ENCODE data around the gene PLCB3.

PLCB3 gene

GRCh38 chr11:64253043-64253442, 1.7 kb downstream of the PLCB3 start:
- Mint-ChIP-seq H3K36me3 (peaks cover 4% of the 10 kb centered on the region), H3K27me3 (peaks cover 18% of the 10 kb centered on the region), H3K4me1 (peaks cover 27% of the 10 kb centered on the region), H3K27ac (no peak overlapping the region), H3K4me3 (peak overlapping the region; percentile 85), H3K9me3 (no peaks in the 10 kb centered on the region)
- no peak for DNase-seq
- CTCF ChIA-PET: interaction anchor here (3.5 kb wide), 1 partner anchor 47 kb away, joined by 31 read pairs; the partner anchor contains the start of gene FERMT3

GRCh38 chr11:64253481-64253880, 2.2 kb downstream of the PLCB3 start:
- peak overlapping the region; percentile 85 for H3K4me3 Mint-ChIP-seq
- H3K4me1 Mint-ChIP-seq: peaks cover 26% of the 10 kb centered on the region
- no peak overlapping the region for H3K27ac Mint-ChIP-seq
- H3K27me3 Mint-ChIP-seq: peaks cover 18% of the 10 kb centered on the region
- no peaks in the 10 kb centered on the region for H3K9me3 Mint-ChIP-seq
- H3K36me3 Mint-ChIP-seq: peaks cover 4% of the 10 kb centered on the region
- DNase-seq: no peak
- CTCF ChIA-PET: no interaction called here

- Mint-ChIP-seq H3K27me3 (peaks cover 18% of the 10 kb centered on the region), H3K36me3 (peaks cover 6% of the 10 kb centered on the region), H3K27ac (no peak overlapping the region), H3K4me3 (no peak overlapping the region), H3K4me1 (peaks cover 27% of the 10 kb centered on the region), H3K9me3 (no peaks in the 10 kb centered on the region)
- no peak for DNase-seq
- CTCF ChIA-PET: no interaction called here
These were observed 3.0 kb downstream of the PLCB3 start for GRCh38 chr11:64254326-64254725.

GRCh38 chr11:64255135-64256128, 4.1 kb downstream of the PLCB3 start:
- no peak for DNase-seq
- H3K4me1 Mint-ChIP-seq: peaks cover 29% of the 10 kb centered on the region
- CTCF ChIA-PET: interaction anchor here (1.0 to 1.2 kb wide), 2 partner anchors 10 to 49 kb away, joined by 4 read pairs; no protein-coding TSS in a partner anchor
- H3K9me3 Mint-ChIP-seq: no peaks in the 10 kb centered on the region
- H3K27me3 Mint-ChIP-seq: peaks cover 15% of the 10 kb centered on the region
- H3K4me3 Mint-ChIP-seq: no peak overlapping the region
- peaks cover 10% of the 10 kb centered on the region for H3K36me3 Mint-ChIP-seq
- no peak overlapping the region for H3K27ac Mint-ChIP-seq

DNA sequence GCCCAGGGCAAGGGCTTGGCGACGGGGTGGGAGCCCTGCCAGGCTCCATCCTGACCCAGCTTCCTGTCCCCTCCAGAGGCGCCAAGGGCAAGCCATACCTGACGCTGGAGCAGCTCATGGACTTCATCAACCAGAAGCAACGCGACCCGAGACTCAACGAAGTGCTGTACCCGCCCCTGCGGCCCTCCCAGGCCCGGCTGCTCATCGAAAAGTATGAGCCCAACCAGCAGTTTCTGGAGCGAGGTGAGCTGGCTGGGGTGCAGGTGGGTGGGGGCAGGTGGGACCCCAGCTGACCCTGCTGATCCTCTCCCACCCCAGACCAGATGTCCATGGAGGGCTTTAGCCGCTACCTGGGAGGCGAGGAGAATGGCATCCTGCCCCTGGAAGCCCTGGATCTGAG, 5.0 kb downstream of the PLCB3 start:
- Mint-ChIP-seq H3K4me1 (peaks cover 24% of the 10 kb centered on the region), H3K4me3 (no peak overlapping the region), H3K27me3 (peaks cover 8% of the 10 kb centered on the region), H3K27ac (no peak overlapping the region), H3K9me3 (no peaks in the 10 kb centered on the region), H3K36me3 (peaks cover 10% of the 10 kb centered on the region)
- DNase-seq: no peak
- CTCF ChIA-PET: interaction anchor here (1.0 to 1.2 kb wide), 2 partner anchors 11 to 48 kb away, joined by 4 read pairs; no protein-coding TSS in a partner anchor

GRCh38 chr11:64258356-64258755, 7.0 kb downstream of the PLCB3 start:
- Mint-ChIP-seq H3K27me3 (no peaks in the 10 kb centered on the region), H3K9me3 (no peaks in the 10 kb centered on the region), H3K27ac (no peak overlapping the region), H3K4me3 (no peak overlapping the region), H3K36me3 (peaks cover 16% of the 10 kb centered on the region), H3K4me1 (peaks cover 13% of the 10 kb centered on the region)
- CTCF ChIA-PET: interaction anchor here (0.6 to 1.1 kb wide), 4 partner anchors 8 to 44 kb away, joined by 3 read pairs; partner anchors contain the start of gene PPP1R14B
- no peak for DNase-seq

- Mint-ChIP-seq H3K4me3 (no peak overlapping the region), H3K4me1 (peaks cover 6% of the 10 kb centered on the region), H3K9me3 (no peaks in the 10 kb centered on the region), H3K36me3 (peaks cover 16% of the 10 kb centered on the region), H3K27me3 (no peaks in the 10 kb centered on the region), H3K27ac (no peak overlapping the region)
- CTCF ChIA-PET: interaction anchor here (0.7 to 1.1 kb wide), 2 partner anchors 9 to 10 kb away, joined by 3 read pairs; no protein-coding TSS in a partner anchor
- no peak for DNase-seq
These were observed 7.7 kb downstream of the PLCB3 start for GRCh38 chr11:64258946-64259532.

DNA sequence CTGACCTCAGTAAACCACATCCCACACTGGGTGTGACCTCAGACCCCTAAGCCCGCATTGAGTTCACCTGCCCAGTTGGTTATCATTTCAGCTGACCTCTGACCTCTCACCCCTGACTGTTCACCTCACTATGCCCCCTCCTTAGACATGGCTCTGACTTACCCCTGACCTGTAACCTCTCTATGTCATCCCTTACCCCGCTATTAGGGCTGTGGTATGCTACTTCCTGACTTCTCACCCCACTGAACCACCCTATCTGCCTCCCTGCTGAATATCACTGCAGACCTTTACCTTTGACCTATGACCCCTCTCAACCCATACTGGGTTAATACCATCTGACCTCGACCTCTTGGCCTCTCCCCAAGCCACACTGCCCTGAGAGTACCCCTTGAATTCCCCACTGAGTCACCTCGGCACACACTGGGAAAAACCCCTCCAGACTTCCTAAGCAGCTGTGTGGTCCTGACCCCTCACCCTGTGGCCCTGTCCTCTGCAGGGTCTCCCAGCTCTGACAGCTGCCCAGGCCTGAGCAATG, 8.3 kb downstream of the PLCB3 start:
- Mint-ChIP-seq H3K27ac (no peak overlapping the region), H3K9me3 (no peaks in the 10 kb centered on the region), H3K4me3 (no peak overlapping the region)

GRCh38 chr11:64260147-64260708, 8.9 kb downstream of the PLCB3 start:
- Mint-ChIP-seq H3K27me3 (no peaks in the 10 kb centered on the region), H3K4me1 (peaks cover 6% of the 10 kb centered on the region), H3K36me3 (peaks cover 16% of the 10 kb centered on the region), H3K4me3 (no peak overlapping the region), H3K9me3 (no peaks in the 10 kb centered on the region), H3K27ac (no peak overlapping the region)
- CTCF ChIA-PET: no interaction called here
- no peak for DNase-seq

More for the DNA sequence above, 8.3 kb downstream of the PLCB3 start:
- Mint-ChIP-seq H3K27me3 (no peaks in the 10 kb centered on the region), H3K4me1 (peaks cover 6% of the 10 kb centered on the region), H3K36me3 (peaks cover 16% of the 10 kb centered on the region)
- CTCF ChIA-PET: no interaction called here
- DNase-seq: no peak

DNA sequence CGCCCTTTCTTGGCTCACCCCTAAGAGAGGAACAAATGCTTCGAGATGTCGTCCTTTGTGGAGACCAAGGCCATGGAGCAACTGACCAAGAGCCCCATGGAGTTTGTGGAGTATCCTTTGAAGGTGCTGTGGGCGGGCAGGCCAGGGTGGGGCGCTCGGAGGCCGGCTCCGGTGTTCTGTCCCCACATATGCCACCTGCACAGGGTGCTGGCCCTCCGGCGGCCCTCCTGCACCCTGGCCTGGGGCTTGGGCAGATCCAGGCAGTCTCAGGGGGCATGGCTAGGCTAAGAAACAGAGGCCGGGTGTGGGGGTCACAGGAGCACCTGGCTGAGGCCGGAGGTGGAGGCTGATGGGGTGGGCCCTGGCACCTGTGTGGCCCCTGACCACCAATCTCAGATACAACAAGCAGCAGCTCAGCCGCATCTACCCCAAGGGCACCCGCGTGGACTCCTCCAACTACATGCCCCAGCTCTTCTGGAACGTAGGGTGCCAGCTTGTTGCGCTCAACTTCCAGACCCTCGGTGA, 10.3 kb downstream of the PLCB3 start:
- Mint-ChIP-seq H3K4me3 (no peak overlapping the region), H3K27me3 (no peaks in the 10 kb centered on the region), H3K9me3 (no peaks in the 10 kb centered on the region), H3K4me1 (peaks cover 6% of the 10 kb centered on the region), H3K27ac (no peak overlapping the region), H3K36me3 (peaks cover 14% of the 10 kb centered on the region)
- no peak for DNase-seq
- CTCF ChIA-PET: no interaction called here

- Mint-ChIP-seq H3K4me1 (peaks cover 6% of the 10 kb centered on the region), H3K4me3 (no peak overlapping the region), H3K27me3 (no peaks in the 10 kb centered on the region), H3K27ac (no peak overlapping the region), H3K36me3 (peaks cover 14% of the 10 kb centered on the region), H3K9me3 (no peaks in the 10 kb centered on the region)
- CTCF ChIA-PET: interaction anchor here (1.3 kb wide), 1 partner anchor 38 kb away, joined by 3 read pairs; no protein-coding TSS in a partner anchor
- no peak for DNase-seq
These were observed 11.1 kb downstream of the PLCB3 start for GRCh38 chr11:64262271-64263002.

DNA sequence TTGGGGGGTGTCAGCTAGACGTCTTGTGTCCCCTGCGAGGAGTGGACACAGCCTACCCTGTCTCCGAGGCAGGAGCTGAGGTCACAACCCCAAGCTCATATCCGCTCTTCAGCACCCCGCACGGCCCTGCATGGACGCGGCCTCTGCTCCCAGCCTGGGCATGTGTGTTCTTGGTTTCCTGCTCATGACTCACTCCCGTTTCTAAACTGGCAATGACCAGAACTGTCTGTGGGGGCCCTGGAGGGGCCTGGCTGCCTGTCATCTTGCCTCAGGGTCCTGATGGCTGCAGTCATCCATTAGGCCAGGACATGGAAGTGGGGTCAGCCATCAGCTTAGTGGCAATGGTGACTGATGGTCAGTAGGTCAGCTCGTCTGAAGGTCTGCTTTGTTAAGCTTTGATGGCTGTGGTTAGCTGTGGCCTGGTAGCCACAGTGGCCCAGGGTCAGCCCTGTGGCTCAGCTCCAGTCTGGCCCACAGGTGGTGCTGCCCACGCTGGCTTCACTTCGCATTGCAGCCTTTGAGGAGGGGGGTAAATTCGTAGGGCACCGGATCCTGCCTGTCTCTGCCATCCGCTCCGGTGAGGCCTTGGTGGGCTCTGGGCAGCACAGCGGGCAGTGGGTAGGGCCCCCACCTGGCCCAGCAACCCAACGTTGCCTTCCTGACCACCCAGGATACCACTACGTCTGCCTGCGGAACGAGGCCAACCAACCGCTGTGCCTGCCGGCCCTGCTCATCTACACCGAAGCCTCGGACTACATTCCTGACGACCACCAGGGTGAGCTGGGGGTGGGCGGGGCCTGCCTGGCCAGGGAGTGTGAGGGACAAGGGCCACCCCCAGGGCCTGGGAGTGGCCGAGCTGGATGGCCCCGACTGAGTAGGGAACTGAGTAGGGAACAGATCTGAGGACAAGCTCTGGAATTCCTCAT, 12.0 kb downstream of the PLCB3 start:
- Mint-ChIP-seq H3K36me3 (peaks cover 12% of the 10 kb centered on the region), H3K9me3 (no peaks in the 10 kb centered on the region), H3K4me1 (peaks cover 14% of the 10 kb centered on the region), H3K27ac (no peak overlapping the region), H3K4me3 (no peak overlapping the region), H3K27me3 (no peaks in the 10 kb centered on the region)
- DNase-seq: no peak
- CTCF ChIA-PET: interaction anchor here (1.3 to 1.8 kb wide), 2 partner anchors 12 to 37 kb away, joined by 3 to 11 read pairs; partner anchors contain the start of gene PLCB3

Measured in activated naive CD4-positive, alpha-beta T cell treated with anti-CD3 and anti-CD28 coated beads, Interleukin-2, amount 10 ng/mL, durations not matched to agents 7 days and 5 days (primary cell).